HG03060 (cell line): ENCODE measurements around the gene KRT80.
"Not testable (repeated sequence)": the region's sequence is repeated elsewhere in the genome, so short reads cannot be mapped to it uniquely, and the experiment has no call there.

Experiments
- ATAC-seq: cut with Tn5 transposase; IDR thresholded peaks from one replicate; pipeline ENCODE4 v1.9.1; 2021; ENCODE audit warnings: low read depth, moderate number of reproducible peaks; ENCODE audit not compliant: unreplicated experiment

The KRT80 gene

GRCh38 chr12:52191841-52192791 is at the start of gene KRT80:
Gene KRT80 (minus strand): TSS chr12:52192014. CDS start chr12:52191902, 112 bp downstream.
- no peak for ATAC-seq

GRCh38 chr12:52241205-52241842 is 49.5 kb upstream of the KRT80 start:
- ATAC-seq: no peak

- not testable (repeated sequence) for ATAC-seq
Observed at GRCh38 chr12:52240247-52240646, 48.4 kb upstream of the KRT80 start.

- no peak for ATAC-seq
Observed at GRCh38 chr12:52239767-52240166, 48.0 kb upstream of the KRT80 start.

- no peak for ATAC-seq
Observed at GRCh38 chr12:52238916-52239646, 47.3 kb upstream of the KRT80 start.

GRCh38 chr12:52238207-52238840 is 46.5 kb upstream of the KRT80 start:
- ATAC-seq: no peak

- ATAC-seq: no peak
Observed at GRCh38 chr12:52236386-52237050, 44.7 kb upstream of the KRT80 start.

GRCh38 chr12:52235822-52236361 is 44.1 kb upstream of the KRT80 start:
- no peak for ATAC-seq

GRCh38 chr12:52235001-52235764 is 43.4 kb upstream of the KRT80 start:
- ATAC-seq: no peak

GRCh38 chr12:52234223-52234810 is 42.5 kb upstream of the KRT80 start:
- no peak for ATAC-seq

- no peak for ATAC-seq
Observed at GRCh38 chr12:52233462-52234207, 41.8 kb upstream of the KRT80 start.

GRCh38 chr12:52232674-52233461 is 41.1 kb upstream of the KRT80 start, which contains the start of gene KRT7:
Gene KRT7 (plus strand): TSS chr12:52233243. CDS start chr12:52233297, 54 bp downstream.
- no peak for ATAC-seq

GRCh38 chr12:52232203-52232673 is 40.4 kb upstream of the KRT80 start:
- no peak for ATAC-seq

- ATAC-seq: no peak
Observed at GRCh38 chr12:52231305-52232202, 39.7 kb upstream of the KRT80 start.

- no peak for ATAC-seq
Observed at GRCh38 chr12:52230364-52231281, 38.8 kb upstream of the KRT80 start.
